Spleen (tissue), 11 donors: ENCODE results near the gene KIF16B. TPM values are rescaled to one million over a fixed set of nuclear protein-coding genes. Genes with fewer than 3 reads are reported as not detected.

Experiments used
- DNase-seq: peaks from one replicate; pipeline ENCODE4 v3.0.0-alpha.2; 2020
- H3K27ac ChIP-seq, 8 donors: fragments of 200-600 bp; sonication (generic) in 7 of 8; 1 replicate in 4 of 8; 2 replicates in 4 of 8; pipeline versions ENCODE4 v1.5.0 to v1.8.0; 2016 to 2021; ENCODE audit warnings: inconsistent platforms in 4 of 8, mild to moderate bottlenecking in 4 of 8, moderate library complexity in 1 of 8
- H3K27me3 ChIP-seq, 7 donors: fragments of 200-600 bp; sonication (generic) in 6 of 7; replicated peaks in 1 of 7; 1 replicate in 4 of 7; 2 replicates in 3 of 7; pipeline versions ENCODE4 v1.5.0 to v1.8.0; 2016 to 2021; ENCODE audit warnings: inconsistent platforms in 3 of 7, mild to moderate bottlenecking in 1 of 7
- H3K36me3 ChIP-seq, 6 donors: fragments of 200-600 bp; sonication (generic) in 5 of 6; 1 replicate in 4 of 6; 2 replicates in 2 of 6; pipeline versions ENCODE4 v1.5.0 to v1.8.0; 2016 to 2021; ENCODE audit warnings: inconsistent platforms in 2 of 6
- H3K4me1 ChIP-seq, 6 donors: fragments of 200-600 bp; sonication (generic) in 5 of 6; 1 replicate in 3 of 6; 2 replicates in 3 of 6; pipeline versions ENCODE4 v1.5.0 to v1.8.0; 2016 to 2021; ENCODE audit warnings: inconsistent platforms in 3 of 6
- H3K4me3 ChIP-seq, 8 donors: fragments of 200-600 bp; sonication (generic) in 7 of 8; 1 replicate in 4 of 8; 2 replicates in 4 of 8; pipeline versions ENCODE4 v1.5.0 to v1.8.0; 2016 to 2021; ENCODE audit warnings: inconsistent platforms in 4 of 8, mild to moderate bottlenecking in 4 of 8, moderate library complexity in 2 of 8
- H3K9me3 ChIP-seq, 8 donors: fragments of 200-600 bp; sonication (generic) in 7 of 8; 1 replicate in 4 of 8; 2 replicates in 4 of 8; pipeline versions ENCODE4 v1.5.0 to v1.8.0; 2016 to 2021; ENCODE audit warnings: inconsistent platforms in 4 of 8
- CTCF ChIP-seq, 11 experiments: fragments of 200-600 bp in 7 of 11; fragments of 450-650 bp in 4 of 11; sonication (generic) in 4 of 11; IDR thresholded peaks in 8 of 11; conservative IDR thresholded peaks in 3 of 11; 1 replicate in 7 of 11; 2 replicates in 4 of 11; pipeline versions ENCODE4 v1.4.0 to v1.8.0; 2016 to 2021; ENCODE audit warnings: antibody characterized with exemption in 11 of 11, inconsistent platforms in 4 of 11, mild to moderate bottlenecking in 1 of 11
- POLR2A ChIP-seq, 3 donors: fragments of 450-650 bp; IDR thresholded peaks; one replicate each; pipeline ENCODE4 v1.5.1; 2017; ENCODE audit warnings: antibody characterized with exemption in 3 of 3, mild to moderate bottlenecking in 1 of 3
- POLR2AphosphoS5 ChIP-seq, 3 donors: sonication (generic); formaldehyde crosslinking; IDR thresholded peaks; one replicate each; pipeline ENCODE4 v1.5.1; 2017; ENCODE audit warnings: antibody characterized with exemption in 3 of 3
- WGBS, 5 donors: extraction: QIAGEN DNeasy Blood & Tissue Kit in 3 of 5; methylation state at CpG; one replicate each; pipeline versions ENCODE4 v1.1.5 to v1.1.7; 2013 to 2018; 5-methylcytosine and 5-hydroxymethylcytosine counted together
- intact Hi-C: fragments of 100-400 bp; cut with DNase I; formaldehyde crosslinking; loops from one replicate; pipeline ENCODE4 v1.15.0; 2023; ENCODE audit warnings: low total_unique reads
- polyA plus RNA-seq, 3 donors: library from polyadenylated mRNA; stranded (reverse); fragments of 200-250 nt; gene quantifications; one replicate each; pipeline ENCODE4 v1.2.1, GENCODE V29; 2013
- total RNA-seq, 7 donors: library from RNA; depleted of rRNA in 3 of 7; stranded (reverse); fragments of >200 nt in 3 of 7; fragmentation: NEBNext Ultra II Directional in 4 of 7; extraction: Animal tissue kit (Norgen Biotek cat#: 25700) in 4 of 7; gene quantifications; one replicate each; pipeline versions ENCODE4 v1.1.0 to v1.2.1, GENCODE V29; 2016 to 2021
- donor health status: healthy with polysubstance abuse.
- donor health status: DM: no; HTN: no; CAD: no; lungs with moderate emphysema.
- donor health status: DM: no; HTN: no; CAD: no.
- donor health status: Bipolar disorder and iron deficiency.
- donor health status: healthy.
- donor health status: DM: no; HTN: no; CAD: no.
- donor health status: DM: yes; HTN: yes; CAD: no.

Gene KIF16B
- total and polyA plus RNA-seq, 10 donors: 3.0 to 30.1 (median 21.2) TPM

- 94 to 100% (median 96%) methylated on average over 1 of the region's 1 CpG for WGBS, 5 donors
- intact Hi-C loops: no loop called here
- Histone ChIP-seq H3K4me3 (no peak overlapping the region), H3K4me1 (no peaks in the 10 kb centered on the region), H3K27ac (no peak overlapping the region), H3K27me3 (no peaks in the 10 kb centered on the region), H3K36me3 (peaks cover 0 to 54% (median 0%) of the 10 kb centered on the region in 6 donors), H3K9me3 (no peaks in the 10 kb centered on the region)
- no peak for TF ChIP-seq POLR2AphosphoS5 (IDR thresholded peaks at IDR 0.05)
- no peak for TF ChIP-seq POLR2A (IDR thresholded peaks at IDR 0.05)
- no peak for TF ChIP-seq CTCF (IDR thresholded peaks at IDR 0.05 in 8 of 11, conservative IDR thresholded peaks at IDR 0.05 in 3 of 11)
- no peak for DNase-seq
Observed at GRCh38 chr20:16311756-16312155, 261.5 kb downstream of the KIF16B start.

GRCh38 chr20:16308754-16309153 is 264.5 kb downstream of the KIF16B start:
- Histone ChIP-seq H3K36me3 (peaks cover 0 to 46% (median 0%) of the 10 kb centered on the region in 6 donors), H3K27ac (no peak overlapping the region), H3K27me3 (no peaks in the 10 kb centered on the region), H3K9me3 (peaks cover 0 to 19% (median 6%) of the 10 kb centered on the region in 8 donors), H3K4me3 (no peak overlapping the region), H3K4me1 (no peaks in the 10 kb centered on the region)
- no peak for DNase-seq
- TF ChIP-seq POLR2A (IDR thresholded peaks at IDR 0.05): no peak
- no peak for TF ChIP-seq CTCF (IDR thresholded peaks at IDR 0.05 in 8 of 11, conservative IDR thresholded peaks at IDR 0.05 in 3 of 11)
- no peak for TF ChIP-seq POLR2AphosphoS5 (IDR thresholded peaks at IDR 0.05)
- 95 to 100% (median 97%) methylated on average over 2 of the region's 2 CpGs for WGBS, 5 donors
- intact Hi-C loops: no loop called here

- DNase-seq: no peak
- no peaks in the 10 kb centered on the region for H3K27me3 ChIP-seq
- 0 to 98% (median 48%) methylated on average over 1 of the region's 1 CpG for WGBS, 5 donors
- no peaks in the 10 kb centered on the region for H3K4me1 ChIP-seq
- no peak overlapping the region for H3K27ac ChIP-seq
- TF ChIP-seq CTCF (IDR thresholded peaks at IDR 0.05 in 8 of 11, conservative IDR thresholded peaks at IDR 0.05 in 3 of 11): no peak
- TF ChIP-seq POLR2AphosphoS5 (IDR thresholded peaks at IDR 0.05): no peak
- no peak for TF ChIP-seq POLR2A (IDR thresholded peaks at IDR 0.05)
- no peak overlapping the region for H3K4me3 ChIP-seq
- H3K9me3 ChIP-seq: peaks cover 3 to 43% (median 33%) of the 10 kb centered on the region in 8 donors
- intact Hi-C loops: no loop called here
- H3K36me3 ChIP-seq: peaks cover 0 to 44% (median 0%) of the 10 kb centered on the region in 6 donors
Observed at GRCh38 chr20:16302818-16303217, 270.4 kb downstream of the KIF16B start.

GRCh38 chr20:16301986-16302385 is 271.3 kb downstream of the KIF16B start:
- H3K9me3 ChIP-seq: peaks cover 3 to 43% (median 33%) of the 10 kb centered on the region in 8 donors
- no peaks in the 10 kb centered on the region for H3K27me3 ChIP-seq
- intact Hi-C loops: no loop called here
- DNase-seq: no peak
- no peak overlapping the region for H3K4me3 ChIP-seq
- 48 to 98% (median 97%) methylated on average over 1 of the region's 1 CpG for WGBS, 5 donors
- no peak for TF ChIP-seq CTCF (IDR thresholded peaks at IDR 0.05 in 8 of 11, conservative IDR thresholded peaks at IDR 0.05 in 3 of 11)
- no peak for TF ChIP-seq POLR2AphosphoS5 (IDR thresholded peaks at IDR 0.05)
- no peak for TF ChIP-seq POLR2A (IDR thresholded peaks at IDR 0.05)
- H3K27ac ChIP-seq: no peak overlapping the region
- no peaks in the 10 kb centered on the region for H3K4me1 ChIP-seq
- H3K36me3 ChIP-seq: peaks cover 0 to 52% (median 0%) of the 10 kb centered on the region in 6 donors
